ENCODE measurements around the gene EGFLAM. TPM values are rescaled to one million over a fixed set of nuclear protein-coding genes. Genes with fewer than 3 reads are reported as not detected.

Gene EGFLAM
- total and polyA plus RNA-seq, 2 experiments from 2014 or later, result 0.24 to 1.9 TPM

- H3K4me1 Mint-ChIP-seq, result peaks cover 10% of the 10 kb centered on the region; the same call in 2 of the 3 replicates
Observed at GRCh38 chr5:38403877-38404635, 145.7 kb downstream of the EGFLAM start.

More at GRCh38 chr5:38403877-38404635, 145.7 kb downstream of the EGFLAM start:
- Mint-ChIP-seq H3K27ac (no peak overlapping the region), H3K4me3 (no peak overlapping the region), H3K36me3 (ENCODE audit: low read depth) (no peaks in the 10 kb centered on the region), H3K27me3 (ENCODE audit: insufficient read depth, low read depth, poor library complexity) (peaks cover 4% of the 10 kb centered on the region), H3K9me3 (no peaks in the 10 kb centered on the region; the same call in 2 of the 3 replicates)
- Histone ChIP-seq H3K27ac (ENCODE audit: low read depth) (no peak overlapping the region), H4K20me1 (replicated peaks; ENCODE audit: insufficient read depth) (no peaks in the 10 kb centered on the region), H3K4me1 (ENCODE audit: insufficient read depth) (no peaks in the 10 kb centered on the region), H3K9me2 (ENCODE audit: insufficient read depth) (peaks cover 2% of the 10 kb centered on the region; the same call in 1 of the 2 replicates), H2AFZ (no peak overlapping the region), H3K4me3 (no peak overlapping the region), H3K79me2 (replicated peaks; ENCODE audit: insufficient read depth) (no peaks in the 10 kb centered on the region), H3K4me2 (no peak overlapping the region), H3K27me3 (ENCODE audit: insufficient read depth) (no peaks in the 10 kb centered on the region), H3F3A (replicated peaks; ENCODE audit: low read depth) (no peaks in the 10 kb centered on the region), H3K36me3 (ENCODE audit: insufficient read depth) (no peaks in the 10 kb centered on the region)
- TF ChIP-seq NANOG (IDR thresholded peaks at IDR 0.05; ENCODE audit: borderline replicate concordance), result no peak
- no peak for TF ChIP-seq POLR2AphosphoS5 (IDR thresholded peaks at IDR 0.05; ENCODE audit: low read depth)
- no peak for TF ChIP-seq EZH2 (IDR thresholded peaks at IDR 0.05; ENCODE audit: low read depth, unreplicated experiment)
- TF ChIP-seq, protein P1, sequence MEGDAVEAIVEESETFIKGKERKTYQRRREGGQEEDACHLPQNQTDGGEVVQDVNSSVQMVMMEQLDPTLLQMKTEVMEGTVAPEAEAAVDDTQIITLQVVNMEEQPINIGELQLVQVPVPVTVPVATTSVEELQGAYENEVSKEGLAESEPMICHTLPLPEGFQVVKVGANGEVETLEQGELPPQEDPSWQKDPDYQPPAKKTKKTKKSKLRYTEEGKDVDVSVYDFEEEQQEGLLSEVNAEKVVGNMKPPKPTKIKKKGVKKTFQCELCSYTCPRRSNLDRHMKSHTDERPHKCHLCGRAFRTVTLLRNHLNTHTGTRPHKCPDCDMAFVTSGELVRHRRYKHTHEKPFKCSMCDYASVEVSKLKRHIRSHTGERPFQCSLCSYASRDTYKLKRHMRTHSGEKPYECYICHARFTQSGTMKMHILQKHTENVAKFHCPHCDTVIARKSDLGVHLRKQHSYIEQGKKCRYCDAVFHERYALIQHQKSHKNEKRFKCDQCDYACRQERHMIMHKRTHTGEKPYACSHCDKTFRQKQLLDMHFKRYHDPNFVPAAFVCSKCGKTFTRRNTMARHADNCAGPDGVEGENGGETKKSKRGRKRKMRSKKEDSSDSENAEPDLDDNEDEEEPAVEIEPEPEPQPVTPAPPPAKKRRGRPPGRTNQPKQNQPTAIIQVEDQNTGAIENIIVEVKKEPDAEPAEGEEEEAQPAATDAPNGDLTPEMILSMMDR (conservative IDR thresholded peaks at IDR 0.05; ENCODE audit: low read depth in 2 of 2), result no peak
- no peak for TF ChIP-seq ZNF114 (CRISPR knock-in tag; IDR thresholded peaks at IDR 0.05)
- TF ChIP-seq ZNF331 (CRISPR knock-in tag; IDR thresholded peaks at IDR 0.05; ENCODE audit: low read depth), result no peak
- TF ChIP-seq, protein P2, sequence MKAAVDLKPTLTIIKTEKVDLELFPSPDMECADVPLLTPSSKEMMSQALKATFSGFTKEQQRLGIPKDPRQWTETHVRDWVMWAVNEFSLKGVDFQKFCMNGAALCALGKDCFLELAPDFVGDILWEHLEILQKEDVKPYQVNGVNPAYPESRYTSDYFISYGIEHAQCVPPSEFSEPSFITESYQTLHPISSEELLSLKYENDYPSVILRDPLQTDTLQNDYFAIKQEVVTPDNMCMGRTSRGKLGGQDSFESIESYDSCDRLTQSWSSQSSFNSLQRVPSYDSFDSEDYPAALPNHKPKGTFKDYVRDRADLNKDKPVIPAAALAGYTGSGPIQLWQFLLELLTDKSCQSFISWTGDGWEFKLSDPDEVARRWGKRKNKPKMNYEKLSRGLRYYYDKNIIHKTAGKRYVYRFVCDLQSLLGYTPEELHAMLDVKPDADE (IDR thresholded peaks at IDR 0.05), result no peak
- TF ChIP-seq, protein P3, sequence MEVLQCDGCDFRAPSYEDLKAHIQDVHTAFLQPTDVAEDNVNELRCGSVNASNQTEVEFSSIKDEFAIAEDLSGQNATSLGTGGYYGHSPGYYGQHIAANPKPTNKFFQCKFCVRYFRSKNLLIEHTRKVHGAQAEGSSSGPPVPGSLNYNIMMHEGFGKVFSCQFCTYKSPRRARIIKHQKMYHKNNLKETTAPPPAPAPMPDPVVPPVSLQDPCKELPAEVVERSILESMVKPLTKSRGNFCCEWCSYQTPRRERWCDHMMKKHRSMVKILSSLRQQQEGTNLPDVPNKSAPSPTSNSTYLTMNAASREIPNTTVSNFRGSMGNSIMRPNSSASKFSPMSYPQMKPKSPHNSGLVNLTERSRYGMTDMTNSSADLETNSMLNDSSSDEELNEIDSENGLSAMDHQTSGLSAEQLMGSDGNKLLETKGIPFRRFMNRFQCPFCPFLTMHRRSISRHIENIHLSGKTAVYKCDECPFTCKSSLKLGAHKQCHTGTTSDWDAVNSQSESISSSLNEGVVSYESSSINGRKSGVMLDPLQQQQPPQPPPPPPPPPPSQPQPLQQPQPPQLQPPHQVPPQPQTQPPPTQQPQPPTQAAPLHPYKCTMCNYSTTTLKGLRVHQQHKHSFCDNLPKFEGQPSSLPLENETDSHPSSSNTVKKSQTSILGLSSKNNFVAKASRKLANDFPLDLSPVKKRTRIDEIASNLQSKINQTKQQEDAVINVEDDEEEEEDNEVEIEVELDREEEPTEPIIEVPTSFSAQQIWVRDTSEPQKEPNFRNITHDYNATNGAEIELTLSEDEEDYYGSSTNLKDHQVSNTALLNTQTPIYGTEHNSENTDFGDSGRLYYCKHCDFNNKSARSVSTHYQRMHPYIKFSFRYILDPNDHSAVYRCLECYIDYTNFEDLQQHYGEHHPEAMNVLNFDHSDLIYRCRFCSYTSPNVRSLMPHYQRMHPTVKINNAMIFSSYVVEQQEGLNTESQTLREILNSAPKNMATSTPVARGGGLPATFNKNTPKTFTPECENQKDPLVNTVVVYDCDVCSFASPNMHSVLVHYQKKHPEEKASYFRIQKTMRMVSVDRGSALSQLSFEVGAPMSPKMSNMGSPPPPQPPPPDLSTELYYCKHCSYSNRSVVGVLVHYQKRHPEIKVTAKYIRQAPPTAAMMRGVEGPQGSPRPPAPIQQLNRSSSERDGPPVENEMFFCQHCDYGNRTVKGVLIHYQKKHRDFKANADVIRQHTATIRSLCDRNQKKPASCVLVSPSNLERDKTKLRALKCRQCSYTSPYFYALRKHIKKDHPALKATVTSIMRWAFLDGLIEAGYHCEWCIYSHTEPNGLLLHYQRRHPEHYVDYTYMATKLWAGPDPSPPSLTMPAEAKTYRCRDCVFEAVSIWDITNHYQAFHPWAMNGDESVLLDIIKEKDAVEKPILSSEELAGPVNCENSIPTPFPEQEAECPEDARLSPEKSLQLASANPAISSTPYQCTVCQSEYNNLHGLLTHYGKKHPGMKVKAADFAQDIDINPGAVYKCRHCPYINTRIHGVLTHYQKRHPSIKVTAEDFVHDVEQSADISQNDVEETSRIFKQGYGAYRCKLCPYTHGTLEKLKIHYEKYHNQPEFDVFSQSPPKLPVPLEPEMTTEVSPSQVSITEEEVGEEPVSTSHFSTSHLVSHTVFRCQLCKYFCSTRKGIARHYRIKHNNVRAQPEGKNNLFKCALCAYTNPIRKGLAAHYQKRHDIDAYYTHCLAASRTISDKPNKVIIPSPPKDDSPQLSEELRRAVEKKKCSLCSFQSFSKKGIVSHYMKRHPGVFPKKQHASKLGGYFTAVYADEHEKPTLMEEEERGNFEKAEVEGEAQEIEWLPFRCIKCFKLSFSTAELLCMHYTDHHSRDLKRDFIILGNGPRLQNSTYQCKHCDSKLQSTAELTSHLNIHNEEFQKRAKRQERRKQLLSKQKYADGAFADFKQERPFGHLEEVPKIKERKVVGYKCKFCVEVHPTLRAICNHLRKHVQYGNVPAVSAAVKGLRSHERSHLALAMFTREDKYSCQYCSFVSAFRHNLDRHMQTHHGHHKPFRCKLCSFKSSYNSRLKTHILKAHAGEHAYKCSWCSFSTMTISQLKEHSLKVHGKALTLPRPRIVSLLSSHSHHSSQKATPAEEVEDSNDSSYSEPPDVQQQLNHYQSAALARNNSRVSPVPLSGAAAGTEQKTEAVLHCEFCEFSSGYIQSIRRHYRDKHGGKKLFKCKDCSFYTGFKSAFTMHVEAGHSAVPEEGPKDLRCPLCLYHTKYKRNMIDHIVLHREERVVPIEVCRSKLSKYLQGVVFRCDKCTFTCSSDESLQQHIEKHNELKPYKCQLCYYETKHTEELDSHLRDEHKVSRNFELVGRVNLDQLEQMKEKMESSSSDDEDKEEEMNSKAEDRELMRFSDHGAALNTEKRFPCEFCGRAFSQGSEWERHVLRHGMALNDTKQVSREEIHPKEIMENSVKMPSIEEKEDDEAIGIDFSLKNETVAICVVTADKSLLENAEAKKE (CRISPR knock-in tag; IDR thresholded peaks at IDR 0.05), result no peak
- TF ChIP-seq CREB1 (CRISPR knock-in tag; IDR thresholded peaks at IDR 0.05; ENCODE audit: low read depth), result no peak
- no peak for TF ChIP-seq EZH2phosphoT487 (IDR thresholded peaks at IDR 0.05; ENCODE audit: unreplicated experiment)
- TF ChIP-seq REST (IDR thresholded peaks at IDR 0.05; ENCODE audit: unreplicated experiment), result no peak
- no peak for TF ChIP-seq STAT1 (IDR thresholded peaks at IDR 0.05; ENCODE audit: unreplicated experiment)
- TF ChIP-seq JUNB (IDR thresholded peaks at IDR 0.05; ENCODE audit: unreplicated experiment), result no peak
- DNase-seq (ENCODE audit: low spot score) (no peak), ATAC-seq (no peak)

Measured in GM23338 (cell line).